HG03066 (cell line): ENCODE results near the gene THRSP.
"Not testable (repeated sequence)": the region's sequence is repeated elsewhere in the genome, so short reads cannot be mapped to it uniquely, and the experiment has no call there.

ENCODE experiments used
- ATAC-seq: cut with Tn5 transposase; IDR thresholded peaks from one replicate; pipeline ENCODE4 v1.9.1; 2021; ENCODE audit warnings: low read depth; ENCODE audit not compliant: unreplicated experiment

Gene THRSP

GRCh38 chr11:78061921-78062311 lies 1.7 kb upstream of the THRSP start:
- ATAC-seq: no peak

GRCh38 chr11:78062671-78063070 lies 990 bp upstream of the THRSP start:
- no peak for ATAC-seq

- ATAC-seq: no peak
Measured at GRCh38 chr11:78065203-78065602, 1.5 kb downstream of the THRSP start.

GRCh38 chr11:78066471-78066870 lies 2.8 kb downstream of the THRSP start:
- ATAC-seq: no peak

DNA sequence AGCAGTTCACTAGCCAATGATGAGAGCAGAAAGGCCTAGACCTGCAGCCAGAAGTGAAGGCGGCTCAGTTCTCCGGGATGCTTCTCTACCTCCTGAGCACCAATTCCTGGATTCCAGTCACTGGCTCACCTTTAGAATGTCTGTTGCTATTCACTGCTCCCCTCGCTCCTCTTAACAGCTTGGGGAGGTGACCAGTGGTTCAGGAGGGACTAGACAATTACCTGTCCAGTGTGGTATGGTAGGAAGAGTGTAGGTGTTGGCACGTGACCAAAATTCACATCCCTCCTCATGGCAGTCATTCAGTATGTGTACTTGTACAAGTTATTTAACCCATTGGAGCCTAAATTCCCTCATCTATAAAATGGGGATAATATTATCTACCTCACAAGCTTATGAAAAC lies 4.0 kb downstream of the THRSP start:
- no peak for ATAC-seq

DNA sequence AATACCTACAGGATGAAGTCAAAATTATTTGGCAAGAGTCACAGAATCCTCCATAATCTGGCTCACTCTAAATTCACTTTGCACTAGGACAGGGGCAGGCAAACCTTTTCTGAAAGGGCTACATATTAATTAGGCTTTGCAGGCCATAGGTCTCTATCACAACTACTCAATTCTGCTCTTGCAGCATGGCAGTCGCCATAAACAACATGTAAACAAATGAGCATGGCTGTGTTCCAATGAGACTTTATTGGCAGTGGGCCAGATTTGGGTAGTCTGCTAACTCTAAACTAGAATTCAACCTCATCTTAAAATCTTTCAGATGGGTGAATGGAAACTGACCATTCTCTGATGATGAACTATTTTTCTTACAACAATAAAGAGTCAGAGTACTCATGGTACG lies 5.8 kb downstream of the THRSP start:
- ATAC-seq: no peak

GRCh38 chr11:78070621-78071020 lies 7.0 kb downstream of the THRSP start:
- no peak for ATAC-seq

DNA sequence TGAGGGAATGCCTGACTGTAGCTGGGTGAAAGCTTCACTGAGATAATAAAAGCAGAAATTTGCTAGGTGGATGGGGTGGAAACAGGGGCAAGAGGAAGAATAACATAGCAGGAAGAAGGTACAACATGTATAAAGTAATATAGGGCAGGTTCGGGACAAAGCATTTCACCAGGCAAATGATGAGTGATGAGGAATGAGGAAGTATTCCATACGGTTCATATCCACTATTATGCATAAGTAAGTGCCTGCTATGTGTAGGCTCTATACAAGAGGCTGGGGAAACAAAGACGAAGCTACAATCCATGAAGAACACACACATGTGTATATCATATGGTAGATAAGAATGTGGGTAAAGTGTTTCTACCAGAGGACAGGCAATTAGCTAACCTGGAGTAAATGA lies 8.1 kb downstream of the THRSP start:
- no peak for ATAC-seq

DNA sequence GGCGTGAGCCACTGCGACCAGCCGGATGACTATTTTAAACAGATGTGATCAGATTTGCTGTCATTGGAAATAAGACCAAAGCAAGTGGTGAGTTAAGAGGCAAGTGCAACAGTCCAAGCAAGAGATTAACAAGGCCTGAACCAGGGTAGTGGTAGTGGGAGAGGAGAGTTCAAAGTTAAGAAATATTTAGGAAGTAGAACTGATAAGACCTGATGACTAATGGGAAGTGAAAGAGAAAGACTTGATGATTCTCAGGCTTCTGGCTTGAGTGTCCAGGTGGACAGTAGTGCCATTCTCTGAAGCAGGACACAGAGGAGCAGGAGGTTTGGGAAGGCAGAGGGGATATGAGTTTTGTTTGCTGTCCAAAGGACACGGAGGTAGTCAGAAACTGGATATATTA lies 8.8 kb downstream of the THRSP start:
- ATAC-seq: no peak

GRCh38 chr11:78074756-78075155 lies 11.1 kb downstream of the THRSP start:
- ATAC-seq: no peak

DNA sequence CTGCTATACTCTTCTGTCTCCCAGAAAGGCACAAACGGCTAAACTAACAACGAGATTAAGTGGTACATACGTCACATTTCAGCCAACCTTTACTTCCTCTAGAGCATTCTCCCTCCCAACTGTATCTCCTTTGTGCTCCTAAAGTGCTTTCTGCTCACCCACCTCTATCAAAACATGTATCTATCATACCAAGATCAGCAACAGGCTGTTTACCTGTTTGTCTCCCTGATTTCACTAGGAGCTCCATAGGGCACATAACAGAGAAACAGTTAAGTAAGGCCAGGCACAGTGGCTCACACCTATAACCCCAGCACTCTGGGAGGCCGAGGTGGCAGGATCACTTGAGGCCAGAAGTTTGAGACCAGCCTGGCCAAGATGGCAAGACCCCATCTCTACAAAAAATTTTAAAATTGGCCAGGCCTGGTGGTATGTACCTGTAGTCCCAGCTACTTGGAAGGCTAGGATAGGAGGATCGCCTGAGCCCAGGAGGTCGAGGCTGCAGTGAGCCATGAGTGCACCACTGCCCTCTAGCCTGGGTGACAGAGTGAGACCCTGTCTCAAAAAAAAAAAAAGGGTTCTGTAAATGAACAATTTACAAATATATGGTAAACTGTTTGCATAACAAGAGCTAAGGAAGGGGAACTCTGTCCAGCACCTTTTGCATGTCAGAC lies 13.2 kb downstream of the THRSP start:
- no peak for ATAC-seq

DNA sequence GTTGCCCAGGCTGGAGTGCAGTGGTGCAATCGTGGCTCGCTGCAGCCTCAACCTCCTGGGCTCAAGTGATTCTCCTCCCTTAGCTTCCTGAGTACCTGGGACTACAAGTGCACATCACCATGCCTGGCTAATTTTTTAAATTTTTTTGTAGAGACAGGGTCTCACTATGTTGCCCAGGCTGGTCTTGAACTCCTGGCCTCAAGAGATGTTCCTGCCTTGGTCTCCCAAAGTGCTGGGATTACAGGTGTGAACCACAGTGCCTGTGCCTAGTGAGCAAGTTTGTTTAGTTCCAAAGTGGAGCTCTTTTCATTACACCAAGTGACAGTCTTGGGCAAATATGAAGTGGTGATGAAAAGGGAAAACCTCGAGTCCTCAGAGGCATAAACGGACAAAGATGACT lies 13.9 kb downstream of the THRSP start:
- not testable (repeated sequence) for ATAC-seq

GRCh38 chr11:78078218-78079167 lies 14.8 kb downstream of the THRSP start:
- ATAC-seq: no peak

GRCh38 chr11:78079232-78080083 lies 15.8 kb downstream of the THRSP start, which contains the start of gene NDUFC2:
Gene NDUFC2, minus strand, starts transcription at chr11:78079862. Its CDS starts 118 bp downstream, at chr11:78079744.
- peak; percentile 87 for ATAC-seq

GRCh38 chr11:78080084-78080817 lies 16.6 kb downstream of the THRSP start:
- no peak for ATAC-seq

GRCh38 chr11:78080818-78081495 lies 17.3 kb downstream of the THRSP start:
- ATAC-seq: no peak

DNA sequence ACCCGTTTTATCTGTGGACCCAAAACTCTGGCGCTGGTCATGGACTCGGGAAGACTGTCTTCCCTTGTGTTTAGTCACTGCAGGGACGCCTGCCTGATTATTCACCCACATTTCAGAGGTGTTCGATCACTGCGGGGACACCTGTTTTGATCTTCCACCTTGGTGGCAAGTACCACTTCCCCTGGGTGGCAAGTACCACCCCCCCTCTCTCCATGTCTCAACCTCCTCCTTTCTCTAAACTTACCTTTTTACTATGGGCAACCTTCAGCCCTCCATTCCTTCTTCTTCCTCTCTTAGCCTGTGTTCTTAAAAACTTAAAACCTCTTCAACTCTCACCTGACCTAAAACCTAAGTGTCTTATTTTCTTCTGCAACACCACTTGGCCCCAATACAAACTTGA lies 17.9 kb downstream of the THRSP start:
- ATAC-seq: no peak

DNA sequence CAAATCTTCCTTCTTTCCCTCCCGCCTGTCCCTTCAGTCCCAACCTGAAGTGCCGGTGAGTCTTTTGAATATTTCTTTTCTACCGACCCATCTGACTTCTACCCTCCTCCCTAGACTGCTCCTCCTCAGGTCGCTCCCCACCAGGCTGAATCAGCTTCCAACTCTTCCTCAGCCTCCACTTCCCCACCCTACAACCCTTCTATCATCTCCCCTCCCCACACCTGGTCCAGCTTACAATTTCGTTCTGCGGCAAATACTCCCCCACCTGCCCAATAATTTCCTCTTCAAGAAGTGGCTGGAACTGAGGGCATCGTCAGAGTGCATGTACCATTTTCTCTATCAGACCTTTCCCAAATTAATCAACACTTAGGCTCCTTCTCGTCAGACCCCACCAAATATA lies 18.5 kb downstream of the THRSP start:
- ATAC-seq: no peak

- ATAC-seq: no peak
Measured at GRCh38 chr11:78083021-78083420, 19.4 kb downstream of the THRSP start.

DNA sequence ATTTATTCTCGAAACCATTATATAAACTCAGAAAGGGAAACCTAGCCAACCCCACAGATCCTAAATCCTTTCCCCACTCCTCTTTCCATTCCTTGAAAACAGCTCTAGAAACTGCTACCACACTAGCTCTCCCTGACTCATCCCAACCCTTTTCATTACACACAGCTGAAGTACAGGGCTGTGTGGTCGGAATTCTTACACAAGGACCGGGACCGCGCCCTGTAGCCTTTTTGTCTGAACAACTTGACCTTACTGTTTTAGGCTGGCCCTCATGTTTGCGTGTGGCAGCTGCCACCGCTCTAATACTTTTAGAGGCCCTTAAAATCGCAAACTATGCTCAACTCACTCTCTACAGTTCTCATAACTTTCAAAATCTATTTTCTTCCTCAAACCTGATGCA lies 20.8 kb downstream of the THRSP start:
- not testable (repeated sequence) for ATAC-seq
